OCI-LY3 (cell line): ENCODE measurements around the gene LCNL1.

Experiments used
- CTCF ChIP-seq: fragments of 200-600, 300-600 bp; sonication (generic); IDR thresholded peaks from 2 replicates; pipeline ENCODE4 v1.5.1; 2014; ENCODE audit warnings: antibody characterized with exemption, low read length, low read depth
- EZH2phosphoT487 ChIP-seq: fragments of 200-600 bp; shearing (Covaris generic); IDR thresholded peaks from 2 replicates; pipeline ENCODE4 v1.6.1; 2018; ENCODE audit warnings: antibody characterized with exemption, mixed run types, low read depth

DNA sequence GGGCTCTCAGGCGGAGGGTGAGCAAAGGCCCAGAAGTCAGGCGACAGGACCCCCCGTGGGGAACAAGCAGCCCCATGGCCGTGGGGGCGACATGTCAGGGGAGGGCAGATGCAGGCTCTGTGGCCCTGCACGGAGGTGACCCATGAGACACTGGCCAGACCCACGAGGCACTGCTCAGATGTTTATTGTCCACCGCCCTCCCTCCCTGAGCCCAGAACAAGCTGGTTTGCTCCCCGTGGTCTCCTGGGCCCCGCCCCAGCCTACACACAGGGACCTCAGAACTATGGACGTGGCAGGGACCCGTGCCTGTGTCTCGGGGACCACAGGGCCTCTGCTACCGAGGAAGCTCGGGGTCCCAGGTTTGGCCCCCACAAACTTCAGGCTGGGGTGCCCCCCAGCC, 47.2 kb downstream of the LCNL1 start:
- TF ChIP-seq CTCF: no peak
- no peak for TF ChIP-seq EZH2phosphoT487
